IPS DF 6.9 (cell line): ENCODE results near the gene CTDSP1.

Source experiments
- DNase-seq: peaks from one replicate; pipeline ENCODE4 v3.0.0-alpha.2; 2013; ENCODE audit warnings: low read depth, low spot score
- H3K27ac ChIP-seq: one replicate; pipeline ENCODE4 v1.5.1; 2013; ENCODE audit warnings: low read length, control low read depth
- H3K27me3 ChIP-seq: 2 replicates; pipeline ENCODE4 v1.6.1; 2013; ENCODE audit warnings: mild to moderate bottlenecking, low read length; ENCODE audit not compliant: control insufficient read depth, insufficient read depth
- H3K36me3 ChIP-seq: 2 replicates; pipeline ENCODE4 v1.6.1; 2013; ENCODE audit warnings: low read length; ENCODE audit not compliant: control insufficient read depth, insufficient read depth
- H3K4me1 ChIP-seq: 2 replicates; pipeline ENCODE4 v1.6.1; 2013; ENCODE audit warnings: low read length; ENCODE audit not compliant: control insufficient read depth, insufficient read depth
- H3K4me3 ChIP-seq: 2 replicates; pipeline ENCODE4 v1.5.1; 2013; ENCODE audit warnings: mild to moderate bottlenecking, low read length
- H3K9me3 ChIP-seq: 2 replicates; pipeline ENCODE4 v1.6.1; 2013; ENCODE audit warnings: low read length, inconsistent platforms; ENCODE audit not compliant: control insufficient read depth, insufficient read depth
- WGBS: extraction: QIAGEN DNeasy Blood & Tissue Kit; methylation state at CpG from one replicate; pipeline ENCODE4 v1.1.7; 2013; ENCODE audit warnings: mixed read lengths, missing lambda C conversion rate; ENCODE audit not compliant: insufficient read length, insufficient coverage; 5-methylcytosine and 5-hydroxymethylcytosine counted together

CTDSP1 gene

DNA sequence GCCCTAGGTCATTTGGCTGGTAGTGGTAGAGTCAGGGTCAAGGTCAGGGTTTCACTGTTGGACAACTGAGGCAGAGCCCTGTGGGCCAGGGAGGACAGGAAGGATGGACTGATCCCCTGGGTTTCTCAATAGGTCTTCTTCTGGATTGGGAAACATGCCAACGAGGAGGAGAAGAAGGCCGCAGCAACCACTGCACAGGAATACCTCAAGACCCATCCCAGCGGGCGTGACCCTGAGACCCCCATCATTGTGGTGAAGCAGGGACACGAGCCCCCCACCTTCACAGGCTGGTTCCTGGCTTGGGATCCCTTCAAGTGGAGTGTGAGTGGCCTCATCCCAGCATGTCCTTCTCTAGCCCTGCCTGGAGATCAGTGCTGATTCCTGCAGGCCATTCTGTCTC, 37.3 kb downstream of the CTDSP1 start:
- no peaks in the 10 kb centered on the region for H3K36me3 ChIP-seq
- no CpG with 5 or more reads among the region's 5 CpGs for WGBS
- no peaks in the 10 kb centered on the region for H3K9me3 ChIP-seq
- DNase-seq, result no peak
- no peaks in the 10 kb centered on the region for H3K27me3 ChIP-seq
- H3K4me1 ChIP-seq, result no peaks in the 10 kb centered on the region
- H3K4me3 ChIP-seq, result no peak overlapping the region
- no peak overlapping the region for H3K27ac ChIP-seq

DNA sequence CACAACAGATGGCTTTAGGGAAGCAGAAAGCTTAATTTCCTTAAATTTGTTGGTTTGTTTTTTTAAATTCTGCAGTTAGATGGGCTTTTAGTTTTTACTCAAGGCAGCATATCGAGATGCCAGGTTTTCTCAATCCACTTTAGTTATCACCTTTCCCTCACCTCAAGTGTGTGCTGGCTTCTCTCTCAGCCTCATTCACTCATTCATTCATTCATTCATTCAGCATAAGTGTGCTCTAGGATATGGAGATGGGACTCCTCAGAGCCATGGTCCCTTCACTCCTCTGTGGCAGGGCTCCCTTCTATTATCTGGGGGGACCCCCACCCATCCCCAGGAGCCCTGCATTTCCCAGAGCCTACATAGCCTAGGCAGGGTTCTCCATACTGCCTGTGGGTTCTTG, 38.3 kb downstream of the CTDSP1 start:
- DNase-seq, result no peak
- Histone ChIP-seq H3K9me3 (no peaks in the 10 kb centered on the region), H3K4me3 (no peak overlapping the region), H3K27ac (no peak overlapping the region), H3K36me3 (no peaks in the 10 kb centered on the region), H3K4me1 (no peaks in the 10 kb centered on the region), H3K27me3 (no peaks in the 10 kb centered on the region)
- no CpG with 5 or more reads among the region's 1 CpG for WGBS

GRCh38 chr2:218438596-218438995, 38.9 kb downstream of the CTDSP1 start:
- DNase-seq, result no peak
- WGBS, result no CpG with 5 or more reads among the region's 4 CpGs
- H3K36me3 ChIP-seq, result no peaks in the 10 kb centered on the region

DNA sequence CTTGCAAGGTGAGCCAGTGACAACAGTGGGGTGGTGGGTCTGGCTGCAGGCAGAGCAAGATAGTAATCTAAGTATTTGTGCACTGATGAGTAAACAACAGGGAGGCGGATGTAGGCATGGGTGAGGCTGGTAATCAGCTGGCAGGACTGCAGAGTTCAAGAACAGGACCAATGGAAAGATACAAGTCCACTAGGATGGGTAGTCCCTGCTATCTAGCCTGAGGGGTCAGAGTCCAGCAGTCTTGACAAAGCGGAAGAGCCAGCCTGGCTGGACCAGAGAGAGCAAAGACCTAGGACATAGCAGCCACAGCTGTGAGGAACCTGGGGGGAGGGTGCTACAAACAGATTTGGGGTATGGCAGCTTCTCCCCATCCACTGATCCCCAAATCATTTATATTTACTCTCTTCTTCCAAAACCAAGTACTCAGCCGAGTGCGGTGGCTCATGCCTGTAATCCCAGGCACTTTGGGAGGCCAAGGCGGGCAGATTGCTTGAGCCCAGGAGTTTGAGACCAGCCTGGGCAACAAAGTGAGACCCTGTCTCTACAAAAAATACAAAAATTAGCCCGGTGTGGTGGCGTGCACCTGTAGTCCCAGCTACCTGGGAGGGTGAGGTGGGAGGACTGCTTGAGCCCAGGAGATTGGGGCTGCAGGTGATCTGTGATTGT, 45.2 kb downstream of the CTDSP1 start:
- no peak for DNase-seq
- Histone ChIP-seq H3K36me3 (peaks cover 3% of the 10 kb centered on the region; the same call in 1 of the 2 replicates), H3K27ac (no peak overlapping the region), H3K9me3 (no peaks in the 10 kb centered on the region), H3K4me3 (no peak overlapping the region), H3K27me3 (no peaks in the 10 kb centered on the region), H3K4me1 (no peaks in the 10 kb centered on the region)
- no CpG with 5 or more reads among the region's 7 CpGs for WGBS

More at GRCh38 chr2:218438596-218438995, 38.9 kb downstream of the CTDSP1 start:
- Histone ChIP-seq H3K4me1 (no peaks in the 10 kb centered on the region), H3K4me3 (no peak overlapping the region), H3K9me3 (no peaks in the 10 kb centered on the region), H3K27me3 (no peaks in the 10 kb centered on the region), H3K27ac (no peak overlapping the region)

- Histone ChIP-seq H3K4me3 (no peak overlapping the region), H3K4me1 (no peaks in the 10 kb centered on the region), H3K36me3 (peaks cover 3% of the 10 kb centered on the region; the same call in 1 of the 2 replicates), H3K9me3 (no peaks in the 10 kb centered on the region), H3K27me3 (no peaks in the 10 kb centered on the region), H3K27ac (no peak overlapping the region)
- DNase-seq, result no peak
Measured at GRCh38 chr2:218445602-218446001, 45.9 kb downstream of the CTDSP1 start.

DNA sequence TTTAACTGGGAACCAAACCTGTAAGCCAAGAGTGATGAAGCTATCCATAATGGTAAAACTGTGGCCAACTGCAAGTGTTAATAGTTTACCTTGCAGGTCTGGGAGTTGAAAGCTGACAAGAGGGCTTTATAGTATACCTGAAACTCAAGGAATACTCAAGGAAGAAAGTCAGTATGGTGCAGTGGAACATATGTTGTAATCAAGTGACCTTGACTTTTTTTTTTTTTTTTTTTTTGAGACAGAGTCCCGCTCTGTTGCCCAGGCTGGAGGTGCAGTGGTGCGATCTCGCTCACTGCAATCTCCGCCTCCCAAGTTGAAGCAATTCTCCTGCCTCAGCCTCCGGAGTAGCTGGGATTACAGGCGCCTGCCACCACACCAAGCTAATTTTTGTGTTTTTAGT, 46.9 kb downstream of the CTDSP1 start:
- H3K4me3 ChIP-seq, result no peak overlapping the region
- H3K36me3 ChIP-seq, result peaks cover 3% of the 10 kb centered on the region; the same call in 1 of the 2 replicates
- no peak overlapping the region for H3K27ac ChIP-seq
- H3K27me3 ChIP-seq, result no peaks in the 10 kb centered on the region
- DNase-seq, result no peak
- no CpG with 5 or more reads among the region's 6 CpGs for WGBS
- H3K4me1 ChIP-seq, result no peaks in the 10 kb centered on the region
- no peaks in the 10 kb centered on the region for H3K9me3 ChIP-seq

- H3K36me3 ChIP-seq, result peaks cover 3% of the 10 kb centered on the region; the same call in 1 of the 2 replicates
- no CpG with 5 or more reads among the region's 2 CpGs for WGBS
- no peak for DNase-seq
- H3K4me1 ChIP-seq, result no peaks in the 10 kb centered on the region
- no peak overlapping the region for H3K4me3 ChIP-seq
- no peaks in the 10 kb centered on the region for H3K27me3 ChIP-seq
- H3K27ac ChIP-seq, result no peak overlapping the region
- no peaks in the 10 kb centered on the region for H3K9me3 ChIP-seq
Measured at GRCh38 chr2:218447072-218447471, 47.4 kb downstream of the CTDSP1 start.

DNA sequence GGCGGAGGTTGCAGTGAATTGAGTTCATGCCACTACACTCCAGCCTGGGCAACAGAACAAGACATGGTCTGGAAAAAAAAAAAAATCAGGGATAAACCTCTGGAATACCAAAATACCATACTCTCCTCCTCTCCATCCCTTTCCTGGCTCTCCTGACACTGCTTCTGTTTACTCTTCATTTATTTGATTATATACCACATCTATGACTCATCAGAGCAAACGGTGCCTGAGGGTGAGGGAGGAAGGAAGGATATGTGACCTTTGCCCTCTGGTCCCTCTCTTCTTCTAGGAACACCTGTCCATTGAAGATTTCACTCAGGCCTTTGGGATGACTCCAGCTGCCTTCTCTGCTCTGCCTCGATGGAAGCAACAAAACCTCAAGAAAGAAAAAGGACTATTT, 49.3 kb downstream of the CTDSP1 start:
- Histone ChIP-seq H3K36me3 (peaks cover 3% of the 10 kb centered on the region; the same call in 1 of the 2 replicates), H3K27me3 (no peaks in the 10 kb centered on the region), H3K9me3 (no peaks in the 10 kb centered on the region), H3K4me1 (no peaks in the 10 kb centered on the region), H3K27ac (no peak overlapping the region), H3K4me3 (no peak overlapping the region)
- WGBS, result no CpG with 5 or more reads among the region's 3 CpGs
- DNase-seq, result no peak

- H3K36me3 ChIP-seq, result peaks cover 17% of the 10 kb centered on the region; the same call in 1 of the 2 replicates
- H3K4me1 ChIP-seq, result no peaks in the 10 kb centered on the region
- DNase-seq, result no peak
- no peak overlapping the region for H3K27ac ChIP-seq
- no CpG with 5 or more reads among the region's 1 CpG for WGBS
- no peaks in the 10 kb centered on the region for H3K9me3 ChIP-seq
- H3K4me3 ChIP-seq, result no peak overlapping the region
- no peaks in the 10 kb centered on the region for H3K27me3 ChIP-seq
Measured at GRCh38 chr2:218452079-218452478, 52.4 kb downstream of the CTDSP1 start.
